Upper lobe of left lung (tissue), 4 donors: ENCODE measurements around the gene TC2N.

Source experiments
- EP300 ChIP-seq, 4 donors: sonication (generic); formaldehyde crosslinking; IDR thresholded peaks; one replicate each; pipeline ENCODE4 v1.5.1; 2017; ENCODE audit warnings: antibody characterized with exemption in 4 of 4, control low read depth in 2 of 4
- POLR2A ChIP-seq, 4 donors: fragments of 450-650 bp; IDR thresholded peaks; one replicate each; pipeline ENCODE4 v1.5.1; 2016 to 2017; ENCODE audit warnings: antibody characterized with exemption in 4 of 4, mild to moderate bottlenecking in 2 of 4
- POLR2AphosphoS5 ChIP-seq, 2 donors: sonication (generic); formaldehyde crosslinking; IDR thresholded peaks; one replicate each; pipeline ENCODE4 v1.5.1; 2017; ENCODE audit warnings: antibody characterized with exemption in 2 of 2
- TF ChIP-seq, protein P1 (sequence below), 6 experiments: fragments of 450-650 bp in 4 of 6; fragments of 200-600 bp in 2 of 6; sonication (generic) in 2 of 6; IDR thresholded peaks; one replicate each; pipeline ENCODE4 v1.5.1; 2016 to 2019; ENCODE audit warnings: antibody characterized with exemption in 6 of 6

GRCh38 chr14:91877376-91877915, 10.1 kb upstream of the TC2N start:
- TF ChIP-seq, protein P1, sequence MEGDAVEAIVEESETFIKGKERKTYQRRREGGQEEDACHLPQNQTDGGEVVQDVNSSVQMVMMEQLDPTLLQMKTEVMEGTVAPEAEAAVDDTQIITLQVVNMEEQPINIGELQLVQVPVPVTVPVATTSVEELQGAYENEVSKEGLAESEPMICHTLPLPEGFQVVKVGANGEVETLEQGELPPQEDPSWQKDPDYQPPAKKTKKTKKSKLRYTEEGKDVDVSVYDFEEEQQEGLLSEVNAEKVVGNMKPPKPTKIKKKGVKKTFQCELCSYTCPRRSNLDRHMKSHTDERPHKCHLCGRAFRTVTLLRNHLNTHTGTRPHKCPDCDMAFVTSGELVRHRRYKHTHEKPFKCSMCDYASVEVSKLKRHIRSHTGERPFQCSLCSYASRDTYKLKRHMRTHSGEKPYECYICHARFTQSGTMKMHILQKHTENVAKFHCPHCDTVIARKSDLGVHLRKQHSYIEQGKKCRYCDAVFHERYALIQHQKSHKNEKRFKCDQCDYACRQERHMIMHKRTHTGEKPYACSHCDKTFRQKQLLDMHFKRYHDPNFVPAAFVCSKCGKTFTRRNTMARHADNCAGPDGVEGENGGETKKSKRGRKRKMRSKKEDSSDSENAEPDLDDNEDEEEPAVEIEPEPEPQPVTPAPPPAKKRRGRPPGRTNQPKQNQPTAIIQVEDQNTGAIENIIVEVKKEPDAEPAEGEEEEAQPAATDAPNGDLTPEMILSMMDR (IDR thresholded peaks at IDR 0.05) = no peak
- TF ChIP-seq POLR2A (IDR thresholded peaks at IDR 0.05) (no peak), POLR2AphosphoS5 (IDR thresholded peaks at IDR 0.05) (no peak), EP300 (IDR thresholded peaks at IDR 0.05) (no peak)
